Measurements from ENCODE around the gene ZNF550.

The ZNF550 gene

DNA sequence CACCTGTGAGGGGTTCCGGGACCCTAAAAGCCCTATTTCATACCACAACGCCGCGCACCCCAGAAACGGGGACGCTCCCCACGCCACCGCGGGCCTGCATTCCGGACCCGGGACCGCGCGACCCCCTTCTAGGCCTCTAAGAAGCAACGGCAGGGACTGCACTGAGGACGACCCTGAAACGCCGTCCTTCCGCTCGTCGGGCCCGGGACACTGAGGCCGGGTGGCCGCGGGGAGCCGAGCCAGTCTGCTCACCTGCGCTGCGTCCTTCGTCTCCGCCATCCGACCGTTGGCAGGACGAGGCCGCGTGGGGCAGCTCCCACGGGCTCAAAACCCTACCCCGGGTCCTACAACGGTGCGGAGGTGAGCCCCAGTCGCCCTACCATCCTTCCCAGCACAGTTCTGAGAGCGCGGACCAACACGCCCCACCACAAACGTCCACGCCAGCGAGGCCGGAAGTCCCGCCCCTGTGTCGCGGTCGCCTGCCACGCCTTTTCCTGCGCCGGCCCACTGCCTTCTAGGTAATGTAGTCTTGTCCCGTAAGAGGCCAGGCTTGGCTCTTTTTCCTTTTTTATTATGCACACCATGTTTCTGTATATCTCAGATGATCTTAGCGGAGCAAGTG is at the start of gene ZNF550:
Gene ZNF550 (minus strand): TSS at position 460 of the 622 bp plus-strand sequence. CDS start 181 bp downstream, at position 279.
- in situ Hi-C loops (cut with MboI; ENCODE audit: low pct_unique_long_range_greater_than_20kb, low sequenced_read_pairs, unreplicated experiment): no loop called here
- DNase-seq (ENCODE audit: low spot score): peak; percentile 92

DNA sequence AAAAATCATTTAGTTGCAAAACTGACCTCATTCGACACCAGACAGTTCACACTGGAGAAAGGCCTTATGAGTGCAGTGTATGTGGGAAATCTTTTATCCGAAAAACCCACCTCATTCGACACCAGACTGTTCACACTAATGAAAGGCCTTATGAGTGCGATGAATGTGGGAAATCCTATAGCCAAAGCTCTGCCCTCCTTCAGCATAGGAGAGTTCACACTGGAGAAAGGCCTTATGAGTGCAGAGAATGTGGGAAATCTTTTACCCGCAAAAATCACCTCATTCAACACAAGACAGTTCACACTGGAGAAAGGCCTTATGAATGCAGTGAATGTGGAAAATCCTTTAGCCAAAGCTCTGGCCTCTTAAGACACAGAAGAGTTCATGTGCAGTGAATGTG is 47.3 kb upstream of the ZNF550 start:
- in situ Hi-C loops (cut with MboI; ENCODE audit: low pct_unique_long_range_greater_than_20kb, low sequenced_read_pairs, unreplicated experiment): no loop called here
- no peak for DNase-seq (ENCODE audit: low spot score)

More for the DNA sequence above, at the start of gene ZNF550:
- TF ChIP-seq, protein P1, sequence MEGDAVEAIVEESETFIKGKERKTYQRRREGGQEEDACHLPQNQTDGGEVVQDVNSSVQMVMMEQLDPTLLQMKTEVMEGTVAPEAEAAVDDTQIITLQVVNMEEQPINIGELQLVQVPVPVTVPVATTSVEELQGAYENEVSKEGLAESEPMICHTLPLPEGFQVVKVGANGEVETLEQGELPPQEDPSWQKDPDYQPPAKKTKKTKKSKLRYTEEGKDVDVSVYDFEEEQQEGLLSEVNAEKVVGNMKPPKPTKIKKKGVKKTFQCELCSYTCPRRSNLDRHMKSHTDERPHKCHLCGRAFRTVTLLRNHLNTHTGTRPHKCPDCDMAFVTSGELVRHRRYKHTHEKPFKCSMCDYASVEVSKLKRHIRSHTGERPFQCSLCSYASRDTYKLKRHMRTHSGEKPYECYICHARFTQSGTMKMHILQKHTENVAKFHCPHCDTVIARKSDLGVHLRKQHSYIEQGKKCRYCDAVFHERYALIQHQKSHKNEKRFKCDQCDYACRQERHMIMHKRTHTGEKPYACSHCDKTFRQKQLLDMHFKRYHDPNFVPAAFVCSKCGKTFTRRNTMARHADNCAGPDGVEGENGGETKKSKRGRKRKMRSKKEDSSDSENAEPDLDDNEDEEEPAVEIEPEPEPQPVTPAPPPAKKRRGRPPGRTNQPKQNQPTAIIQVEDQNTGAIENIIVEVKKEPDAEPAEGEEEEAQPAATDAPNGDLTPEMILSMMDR (IDR thresholded peaks at IDR 0.05; ENCODE audit: extremely low read depth, insufficient read depth, missing control alignments): no peak

DNA sequence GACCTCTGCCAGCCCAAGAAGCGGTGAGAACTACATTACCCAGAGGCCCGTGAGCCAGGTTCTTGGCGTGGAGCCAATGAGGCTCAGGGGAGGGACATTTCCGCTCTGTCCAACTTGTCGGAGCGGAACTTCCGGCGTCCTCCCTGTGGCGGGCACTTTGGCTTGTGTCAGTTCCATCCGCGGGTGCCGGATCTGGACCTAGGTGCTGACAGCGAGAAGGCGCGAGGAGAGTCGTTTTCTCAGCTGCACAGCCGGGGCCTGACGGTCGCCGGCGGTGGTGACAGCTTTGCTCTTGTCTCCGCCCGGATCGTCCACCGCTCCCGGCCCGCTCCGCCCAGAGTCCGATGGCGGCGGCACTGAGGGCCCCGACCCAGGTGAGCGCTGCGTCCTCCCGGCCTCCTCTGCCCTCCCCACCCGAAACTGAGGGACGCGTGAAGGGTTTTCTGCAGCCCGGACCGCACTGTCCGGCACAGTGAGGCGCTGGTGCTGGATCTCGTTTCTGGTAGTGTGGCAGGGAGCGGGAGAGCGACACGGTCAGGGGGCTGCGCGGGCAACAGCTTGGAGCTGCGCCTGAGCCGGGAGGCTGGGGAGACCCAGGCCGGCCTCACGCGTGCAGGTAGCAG is 40.2 kb upstream of the ZNF550 start, which contains the start of gene ZNF530:
Gene ZNF530 (plus strand): TSS at position 125 of the 623 bp plus-strand sequence. CDS start 4,461 bp downstream, outside the sequence.
- DNase-seq (ENCODE audit: low spot score): peak; percentile 92
- TF ChIP-seq, protein P1 (IDR thresholded peaks at IDR 0.05; ENCODE audit: extremely low read depth, insufficient read depth, missing control alignments): no peak
- in situ Hi-C loops (cut with MboI; ENCODE audit: low pct_unique_long_range_greater_than_20kb, low sequenced_read_pairs, unreplicated experiment): no loop called here

More for the DNA sequence above, 47.3 kb upstream of the ZNF550 start:
- TF ChIP-seq, protein P1 (IDR thresholded peaks at IDR 0.05; ENCODE audit: extremely low read depth, insufficient read depth, missing control alignments): no peak

DNA sequence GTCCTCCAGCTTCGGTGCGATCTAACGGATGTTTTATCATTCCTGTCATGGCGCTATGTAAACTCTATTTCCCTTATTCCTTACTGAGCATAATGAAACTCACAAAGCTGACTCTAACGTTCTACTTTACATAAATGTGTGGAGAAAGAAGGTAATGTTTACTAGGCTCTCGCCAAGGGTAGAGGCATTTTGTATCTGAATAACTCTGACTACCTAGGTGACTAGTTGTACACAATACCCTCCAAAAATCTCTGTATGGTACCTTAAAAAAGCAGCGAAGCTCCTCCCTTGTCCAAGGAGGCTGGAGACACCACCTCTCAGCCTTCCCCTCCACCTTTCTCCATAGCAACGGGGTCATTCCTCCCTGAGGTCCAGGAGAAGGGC is 39.7 kb upstream of the ZNF550 start:
- in situ Hi-C loops (cut with MboI; ENCODE audit: low pct_unique_long_range_greater_than_20kb, low sequenced_read_pairs, unreplicated experiment): no loop called here
- TF ChIP-seq, protein P1 (IDR thresholded peaks at IDR 0.05; ENCODE audit: extremely low read depth, insufficient read depth, missing control alignments): no peak
- no peak for DNase-seq (ENCODE audit: low spot score)

DNA sequence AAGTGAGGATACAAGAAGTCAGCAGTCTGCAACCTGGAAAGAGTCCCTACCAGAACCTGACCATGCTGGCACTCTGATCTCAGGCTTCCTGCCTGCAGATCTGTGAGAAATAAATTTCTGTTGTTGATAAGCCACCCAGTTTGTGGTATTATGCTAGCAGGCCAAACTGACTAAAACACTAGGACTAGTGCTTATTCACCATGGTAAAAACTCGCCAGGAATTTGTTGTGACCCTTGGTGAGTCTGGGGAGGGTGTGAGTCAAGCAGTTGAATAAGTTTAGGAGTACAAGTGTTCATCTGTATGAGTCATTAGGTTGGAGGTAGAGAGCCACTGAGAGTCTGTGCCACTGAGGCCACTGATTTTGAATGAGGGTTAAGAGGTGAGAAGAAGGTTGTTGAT is 27.9 kb upstream of the ZNF550 start:
- DNase-seq (ENCODE audit: low spot score): no peak
- TF ChIP-seq, protein P1 (IDR thresholded peaks at IDR 0.05; ENCODE audit: extremely low read depth, insufficient read depth, missing control alignments): no peak
- in situ Hi-C loops (cut with MboI; ENCODE audit: low pct_unique_long_range_greater_than_20kb, low sequenced_read_pairs, unreplicated experiment): no loop called here

DNA sequence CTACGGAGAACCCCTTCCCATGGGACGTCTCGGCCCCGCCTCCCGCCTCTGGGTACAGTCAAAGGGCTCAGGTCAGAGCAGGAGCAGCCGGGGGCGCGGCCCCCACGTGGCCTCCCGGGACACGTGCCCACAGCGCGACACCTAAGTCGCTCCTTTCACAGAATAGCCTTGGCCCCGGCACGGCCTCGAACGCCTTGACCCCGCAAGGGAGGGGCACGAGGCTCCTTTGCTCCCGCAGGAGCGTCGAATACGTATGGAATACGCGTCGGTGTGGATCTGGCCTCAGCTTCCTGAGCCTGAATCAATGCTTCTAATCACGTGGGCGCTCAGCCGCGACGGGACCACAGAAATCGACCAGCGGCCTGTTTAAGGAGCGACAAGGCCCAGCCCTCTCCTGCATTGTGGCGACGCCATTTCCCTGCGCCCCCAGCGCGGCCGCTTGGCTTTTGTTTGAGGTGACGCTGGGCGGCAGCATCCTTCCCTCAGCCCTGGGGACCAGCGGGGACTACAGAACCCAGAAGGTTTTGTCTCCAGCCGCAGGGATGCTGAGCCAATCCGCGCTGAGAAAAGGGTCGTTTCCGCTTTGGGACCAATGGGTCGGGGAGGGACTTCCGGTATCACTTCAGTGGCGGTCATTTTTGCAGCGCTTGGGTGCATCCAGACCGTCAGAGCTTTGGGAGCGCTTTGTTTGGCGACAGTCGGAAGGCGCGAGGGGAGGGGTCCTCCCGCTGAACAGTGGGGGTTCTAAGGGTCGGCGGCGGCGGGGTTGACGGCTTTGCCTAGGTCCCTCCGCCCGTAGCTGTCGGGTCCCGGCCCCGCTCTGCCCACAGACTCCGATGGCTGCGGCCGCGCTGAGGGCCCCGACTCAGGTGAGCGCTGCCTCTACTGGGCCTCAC is 24.1 kb upstream of the ZNF550 start, which contains the start of gene ZIK1:
Gene ZIK1 (plus strand): TSS at position 625 of the 896 bp plus-strand sequence. CDS start 212 bp downstream, at position 837.
- peak; percentile 97 for DNase-seq (ENCODE audit: low spot score)
- TF ChIP-seq, protein P1 (IDR thresholded peaks at IDR 0.05; ENCODE audit: extremely low read depth, insufficient read depth, missing control alignments): peak; percentile 41
- in situ Hi-C loops (cut with MboI; ENCODE audit: low pct_unique_long_range_greater_than_20kb, low sequenced_read_pairs, unreplicated experiment): no loop called here

All from GM13977 (cell line).